GM10847 (cell line): ENCODE data around the gene YBEY.

Experiments used
- POLR2A ChIP-seq: IDR thresholded peaks from 2 replicates; pipeline ENCODE4 v1.6.1; 2011; ENCODE audit not compliant: insufficient read length; ENCODE audit errors: extremely low read depth

YBEY gene

DNA sequence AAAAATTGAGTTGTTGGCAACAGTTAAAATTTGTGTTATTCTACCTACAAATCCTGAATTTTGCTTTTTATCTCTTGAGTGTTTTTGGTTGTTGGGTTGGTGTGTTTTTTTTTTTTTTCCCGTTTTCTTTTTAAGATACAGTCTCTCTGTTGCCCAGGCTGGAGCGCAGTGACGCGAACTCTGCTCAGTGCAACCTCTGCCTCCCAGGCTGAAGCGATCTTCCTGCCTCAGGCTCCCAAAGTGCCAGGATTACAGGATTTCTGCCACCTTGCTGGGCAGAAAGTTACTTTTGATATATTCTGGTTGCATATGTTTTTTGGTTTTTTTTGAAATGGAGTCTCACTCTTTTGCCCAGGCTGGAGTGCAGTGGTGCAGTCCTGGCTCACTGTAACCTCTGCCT, 42.0 kb downstream of the YBEY start:
- TF ChIP-seq POLR2A, result no peak

DNA sequence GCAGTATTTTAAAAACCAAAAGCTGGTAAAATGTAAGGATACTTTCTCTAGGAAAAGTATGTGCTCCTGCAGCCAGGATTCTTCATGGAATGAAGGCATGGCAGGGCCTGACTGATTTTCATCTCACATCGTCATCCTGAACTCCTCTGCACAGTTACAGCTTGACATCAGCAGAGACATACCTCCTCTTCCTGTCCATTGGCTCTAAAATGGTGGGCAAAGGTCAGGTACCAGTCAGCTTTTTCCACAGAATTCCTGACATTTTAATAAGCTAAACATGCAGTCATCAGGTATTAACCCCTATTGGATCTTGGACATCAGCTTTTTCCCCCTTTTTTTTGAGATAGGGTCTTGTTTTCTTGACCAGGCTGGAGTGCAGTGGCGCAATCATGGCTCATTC, 43.7 kb downstream of the YBEY start:
- TF ChIP-seq POLR2A, result no peak

DNA sequence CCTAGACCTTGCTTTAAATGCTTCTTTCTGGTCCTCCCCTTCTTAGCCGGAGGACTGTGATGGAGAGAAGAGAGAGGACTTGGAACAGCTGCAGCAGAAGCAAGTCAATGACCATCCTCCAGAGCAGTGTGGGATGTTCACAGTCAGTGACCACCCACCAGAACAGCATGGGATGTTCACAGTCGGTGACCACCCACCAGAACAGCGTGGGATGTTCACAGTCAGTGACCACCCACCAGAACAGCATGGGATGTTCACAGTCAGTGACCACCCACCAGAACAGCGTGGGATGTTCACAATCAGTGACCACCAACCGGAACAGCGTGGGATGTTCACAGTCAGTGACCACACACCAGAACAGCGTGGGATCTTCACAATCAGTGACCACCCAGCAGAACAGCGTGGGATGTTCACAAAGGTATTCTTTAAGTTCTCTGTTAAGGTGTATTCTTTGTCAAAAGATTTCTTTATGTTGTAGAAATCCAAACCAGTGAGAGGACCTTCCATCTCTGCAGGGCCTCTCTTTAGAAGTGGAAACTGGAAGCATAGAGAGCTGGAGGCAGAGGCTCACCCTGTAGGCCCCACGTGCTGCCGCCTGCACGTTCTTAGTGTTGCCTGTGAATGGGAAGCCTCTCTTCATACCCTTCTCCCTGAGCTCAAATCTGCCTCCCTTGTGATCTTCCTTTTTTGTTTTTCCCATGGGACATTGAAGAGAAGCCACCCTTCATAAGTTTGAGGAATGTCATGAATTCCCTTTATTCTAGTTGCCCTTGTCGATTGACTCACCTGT, 48.4 kb downstream of the YBEY start:
- TF ChIP-seq POLR2A, result no peak

DNA sequence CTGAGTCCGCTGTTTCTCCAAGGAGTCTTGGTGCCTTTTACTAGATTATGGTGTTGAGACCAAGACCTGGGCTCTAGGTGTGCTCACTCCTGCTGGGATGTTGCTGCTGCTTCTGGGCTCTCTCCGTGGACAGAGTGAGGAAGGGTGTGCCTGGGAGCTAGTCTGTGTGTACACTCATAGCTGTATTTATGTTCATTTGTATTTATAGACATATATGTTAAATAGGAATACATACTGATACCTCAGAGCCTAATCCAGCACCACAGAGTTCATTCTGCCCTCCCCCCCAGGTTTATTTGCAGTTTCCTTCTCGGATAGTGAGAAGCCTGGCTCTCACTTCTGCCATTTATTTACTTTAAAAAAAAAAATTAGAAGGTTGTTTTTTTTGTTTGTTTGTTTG, 50.5 kb downstream of the YBEY start:
- TF ChIP-seq POLR2A, result no peak

DNA sequence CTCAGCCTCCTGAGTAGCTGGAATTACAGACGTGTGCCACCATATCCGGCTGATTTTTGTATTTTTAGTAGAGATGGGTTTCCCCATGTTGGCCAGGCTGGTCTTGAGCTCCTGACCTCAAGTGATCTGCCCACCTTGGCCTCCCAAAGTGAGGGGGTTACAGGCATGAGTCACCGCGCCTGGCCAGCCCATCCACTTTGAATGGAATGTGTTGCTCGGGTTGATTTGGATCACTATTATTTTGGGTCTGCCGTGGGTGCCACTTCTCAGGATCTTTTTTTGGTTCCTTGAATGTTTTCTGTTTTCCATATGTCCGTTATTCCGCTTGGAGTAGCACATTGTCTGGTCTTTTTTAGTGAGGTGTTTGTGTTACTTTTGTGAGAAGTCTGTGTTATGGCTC, 54.9 kb downstream of the YBEY start:
- no peak for TF ChIP-seq POLR2A

DNA sequence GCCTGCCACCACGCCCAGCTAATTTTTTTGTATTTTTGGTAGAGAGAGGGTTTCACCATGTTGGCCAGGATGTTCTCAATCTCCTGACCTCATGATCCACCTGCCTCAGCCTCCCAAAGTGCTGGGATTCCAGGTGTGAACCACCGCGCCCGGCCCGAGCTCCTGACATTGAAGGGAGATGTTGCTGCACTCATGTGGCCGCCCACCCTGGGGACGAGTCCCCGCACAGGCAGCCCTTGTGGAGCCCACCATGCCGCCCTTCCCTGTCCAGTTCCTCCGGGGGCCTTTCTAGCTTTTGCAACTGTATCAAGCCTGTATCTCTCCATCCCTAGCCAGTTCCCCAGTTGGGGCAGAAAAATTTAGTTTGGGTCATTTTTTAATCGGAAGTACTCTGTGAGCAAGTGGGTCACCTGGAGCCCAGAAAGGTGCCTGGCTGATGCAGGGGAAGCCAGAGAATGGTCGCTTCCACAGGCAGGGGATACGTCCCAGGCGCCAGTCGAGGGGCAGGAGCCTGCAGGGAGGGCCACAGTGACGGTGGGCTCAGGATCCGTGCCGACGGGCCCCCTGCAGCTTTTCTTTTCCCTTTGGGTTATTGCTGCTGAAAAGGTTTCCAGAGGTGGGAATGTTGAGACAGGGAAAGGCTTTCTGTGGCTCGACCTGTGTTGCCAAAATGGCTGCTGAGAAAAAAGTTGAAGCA, 58.2 kb downstream of the YBEY start:
- TF ChIP-seq POLR2A, result no peak

DNA sequence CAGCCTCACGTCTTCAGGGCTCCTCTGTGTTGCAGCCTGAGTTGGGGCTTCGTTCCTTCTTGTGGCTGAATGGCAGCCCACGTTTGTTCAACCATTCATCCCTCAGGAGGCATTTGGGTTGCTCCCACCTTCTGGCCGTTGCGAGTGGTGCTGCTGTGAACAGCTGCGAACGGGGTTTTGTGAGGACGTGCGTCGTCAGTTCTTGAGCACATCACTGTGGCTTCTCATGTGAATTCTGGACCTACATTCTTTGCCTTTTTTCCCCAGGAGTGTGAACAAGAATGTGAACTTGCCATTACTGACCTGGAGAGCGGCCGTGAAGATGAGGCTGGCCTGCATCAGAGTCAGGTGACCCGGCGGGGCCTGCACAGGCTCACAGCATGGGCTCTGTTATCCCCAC, 59.7 kb downstream of the YBEY start:
- TF ChIP-seq POLR2A, result no peak

DNA sequence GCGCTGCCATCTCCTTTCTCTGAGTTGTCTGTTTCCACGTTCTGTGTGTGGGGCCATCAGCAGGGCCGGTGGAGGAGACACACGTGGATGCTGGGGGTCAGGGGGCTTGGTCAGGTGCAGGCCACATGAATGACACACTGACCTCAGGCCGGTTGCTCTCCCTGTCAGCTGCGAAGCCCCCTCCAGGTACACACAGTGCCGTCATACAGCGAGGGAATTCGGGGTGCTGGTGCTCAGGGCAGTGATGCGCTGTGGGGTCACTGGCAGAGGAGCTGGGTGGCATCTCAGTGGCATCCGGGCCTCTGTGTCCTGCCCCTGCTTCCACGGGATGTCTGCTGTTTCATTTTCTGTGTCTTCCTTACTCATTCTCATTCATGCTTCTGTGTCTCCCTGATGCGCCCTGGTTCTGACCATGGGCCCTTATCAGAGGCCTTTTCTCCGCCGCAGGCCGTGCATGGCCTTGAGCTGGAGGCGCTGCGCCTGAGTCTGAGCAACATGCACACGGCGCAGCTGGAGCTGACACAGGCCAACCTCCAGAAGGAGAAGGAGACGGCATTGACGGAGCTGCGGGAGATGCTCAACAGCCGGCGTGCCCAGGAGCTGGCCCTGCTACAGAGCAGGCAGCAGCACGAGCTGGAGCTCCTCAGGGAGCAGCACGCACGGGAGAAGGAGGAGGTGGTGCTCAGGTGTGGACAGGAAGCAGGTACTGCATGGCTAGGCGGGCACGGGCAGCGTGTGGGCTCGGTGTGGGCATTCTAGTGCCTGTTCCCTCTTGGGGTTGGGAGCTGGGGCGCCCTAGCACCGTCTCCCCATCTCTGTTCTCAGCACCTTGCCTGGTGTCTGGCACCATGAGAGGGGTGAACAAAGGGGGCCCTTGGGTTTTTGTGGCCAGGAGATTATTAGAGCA, 60.4 kb downstream of the YBEY start:
- TF ChIP-seq POLR2A, result no peak

DNA sequence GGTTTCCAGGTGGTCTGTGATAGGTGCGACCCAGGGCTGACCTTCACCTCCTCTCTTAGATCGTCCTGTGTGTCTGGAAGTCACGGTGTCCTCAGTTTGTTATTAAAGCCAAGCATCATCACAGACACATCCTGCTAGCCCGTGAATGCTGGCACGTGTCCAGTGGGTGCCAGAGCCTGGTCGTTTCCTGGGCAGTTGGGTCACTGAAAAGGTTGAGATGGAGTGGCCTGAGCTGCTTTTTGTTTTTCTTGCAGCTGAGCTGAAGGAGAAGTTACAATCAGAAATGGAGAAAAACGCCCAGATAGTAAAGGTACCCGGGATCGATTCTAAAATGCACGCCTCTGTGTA, 61.0 kb downstream of the YBEY start:
- TF ChIP-seq POLR2A, result no peak
